Forelimb muscle (tissue), 1 donor: ENCODE results near the gene INTS11. TPM values are rescaled to one million over a fixed set of nuclear protein-coding genes. Genes with fewer than 3 reads are reported as not detected.

ENCODE experiments used
- DNase-seq: peaks from one replicate; pipeline ENCODE4 v3.0.0-alpha.2; 2013; ENCODE audit warnings: low read depth
- polyA plus RNA-seq: library from polyadenylated mRNA; unstranded; fragments of 120-200 nt; gene quantifications from one replicate; pipeline ENCODE4 v1.2.1, GENCODE V29; 2013; ENCODE audit not compliant: insufficient read length

Gene INTS11
- polyA plus RNA-seq, 1 donor = 74.9 TPM

- no peak for DNase-seq
Observed at GRCh38 chr1:1262758-1263157, 61.7 kb downstream of the INTS11 start.

DNA sequence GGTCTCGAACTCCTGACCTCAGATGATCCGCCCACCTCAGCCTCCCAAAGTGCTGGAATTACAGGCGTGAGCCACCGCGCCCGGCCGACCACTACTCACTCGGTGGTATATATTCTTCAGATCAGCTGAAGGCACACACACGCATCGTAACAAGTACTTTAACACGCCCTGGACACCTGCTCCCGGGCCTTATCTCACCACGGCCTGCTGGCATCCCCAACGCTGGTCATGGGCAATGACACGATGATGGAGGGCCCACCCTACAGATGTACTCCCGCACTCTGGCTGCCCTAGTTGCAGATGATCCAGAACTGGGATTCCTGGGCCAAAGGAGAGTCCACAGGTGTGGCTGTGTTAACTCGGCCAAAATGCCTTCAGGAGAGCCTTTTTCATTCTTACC lies 62.4 kb downstream of the INTS11 start:
- DNase-seq = no peak

Other genes starting within 250 kb of the INTS11 start
- gene C1orf159, start 208.6 kb downstream of the INTS11 start, polyA plus RNA-seq = 6.4 TPM
- 0.35 TPM for gene TTLL10, start 150.8 kb downstream of the INTS11 start, polyA plus RNA-seq
- 6.1 TPM for gene TNFRSF18, start 118.1 kb downstream of the INTS11 start, polyA plus RNA-seq
- gene TNFRSF4, start 110.5 kb downstream of the INTS11 start, polyA plus RNA-seq = 3.2 TPM
- 88.6 TPM for gene SDF4, start 92.7 kb downstream of the INTS11 start, polyA plus RNA-seq
- 16.3 TPM for gene B3GALT6, start 92.4 kb downstream of the INTS11 start, polyA plus RNA-seq
- gene C1QTNF12, start 77.9 kb downstream of the INTS11 start, polyA plus RNA-seq = 4.8 TPM
- gene UBE2J2, start 50.8 kb downstream of the INTS11 start, polyA plus RNA-seq = 38.8 TPM
- gene SCNN1D, start 44.2 kb downstream of the INTS11 start, polyA plus RNA-seq = 5.5 TPM
- 44.6 TPM for gene ACAP3, start 16.7 kb downstream of the INTS11 start, polyA plus RNA-seq
- 5.9 TPM for gene PUSL1, start 16.1 kb downstream of the INTS11 start, polyA plus RNA-seq
- 16.5 TPM for gene CPTP, start 142 bp upstream of the INTS11 start, polyA plus RNA-seq
- gene TAS1R3, start 6.6 kb upstream of the INTS11 start, polyA plus RNA-seq = 3.3 TPM
- gene DVL1, start 24.8 kb upstream of the INTS11 start, polyA plus RNA-seq = 48.7 TPM
- 65.2 TPM for gene MXRA8, start 33.9 kb upstream of the INTS11 start, polyA plus RNA-seq
- gene AURKAIP1, start 50.5 kb upstream of the INTS11 start, polyA plus RNA-seq = 69.3 TPM
- gene CCNL2, start 74.7 kb upstream of the INTS11 start, polyA plus RNA-seq = 169 TPM
- 111 TPM for gene MRPL20, start 82.6 kb upstream of the INTS11 start, polyA plus RNA-seq
- gene ANKRD65, start 96.6 kb upstream of the INTS11 start, polyA plus RNA-seq = 22.1 TPM
- 56.6 TPM for gene VWA1, start 111.0 kb upstream of the INTS11 start, polyA plus RNA-seq
- gene ATAD3C, start 125.0 kb upstream of the INTS11 start, polyA plus RNA-seq = 0.30 TPM
- gene ATAD3B, start 147.1 kb upstream of the INTS11 start, polyA plus RNA-seq = 12.0 TPM
- 16.7 TPM for gene ATAD3A, start 187.5 kb upstream of the INTS11 start, polyA plus RNA-seq
- gene TMEM240, start 216.0 kb upstream of the INTS11 start, polyA plus RNA-seq = 4.1 TPM